K562 (cell line): ENCODE measurements around the gene COX6A2. TPM values are rescaled to one million over a fixed set of nuclear protein-coding genes. Genes with fewer than 3 reads are reported as not detected.

Experiments
- CBFA2T3 ChIP-seq: fragments of 450-650 bp; IDR thresholded peaks from 2 replicates; pipeline ENCODE4 v1.6.1; 2017
- CTBP1 ChIP-seq: fragments of 450-650 bp; IDR thresholded peaks from 2 replicates; pipeline ENCODE4 v1.6.1; 2016; ENCODE audit warnings: borderline replicate concordance
- CTCF ChIP-seq, 3 experiments: IDR thresholded peaks in 2 of 3; conservative IDR thresholded peaks in 1 of 3; 2 replicates each; pipeline ENCODE4 v1.5.1; 2011 to 2012; ENCODE audit warnings: low read length in 3 of 3, mild to moderate bottlenecking in 3 of 3, control low read depth in 2 of 3, improper control_type of control experiment in 1 of 3, inconsistent platforms in 1 of 3, low read depth in 1 of 3, mixed read lengths in 1 of 3, moderate library complexity in 1 of 3; ENCODE audit not compliant: insufficient read depth in 2 of 3
- CUX1 ChIP-seq: fragments of 200-800 bp; sonication (Bioruptor generic); IDR thresholded peaks from 2 replicates; pipeline ENCODE4 v1.6.1; 2016; ENCODE audit warnings: missing genetic modification characterization, missing compliant biosample characterization
- GABPA ChIP-seq: fragments of 200-800 bp; sonication (Bioruptor generic); conservative IDR thresholded peaks from 2 replicates; pipeline ENCODE4 v1.6.1; 2016; ENCODE audit warnings: low read depth, missing genetic modification characterization, missing compliant biosample characterization
- KDM4B ChIP-seq, 2 experiments: fragments of 450-650 bp in 1 of 2; sonication (generic) in 1 of 2; IDR thresholded peaks; 2 replicates each; pipeline ENCODE4 v1.6.1; 2016 to 2017; ENCODE audit warnings: borderline replicate concordance in 2 of 2, antibody characterized with exemption in 1 of 2, low read depth in 1 of 2, mild to moderate bottlenecking in 1 of 2
- NKRF ChIP-seq: fragments of 450-650 bp; IDR thresholded peaks from 2 replicates; pipeline ENCODE4 v1.6.1; 2016; ENCODE audit warnings: borderline replicate concordance
- NR2C2 ChIP-seq, 2 experiments: fragments of 200-800 bp in 1 of 2; sonication (Bioruptor generic) in 1 of 2; sonication (generic) in 1 of 2; formaldehyde crosslinking in 1 of 2; IDR thresholded peaks; 2 replicates each; pipeline versions ENCODE4 v1.6.1 to v1.8.0; 2016 to 2022; ENCODE audit warnings: mild to moderate bottlenecking in 1 of 2, missing compliant biosample characterization in 1 of 2, missing genetic modification characterization in 1 of 2, missing genetic modification reagents in 1 of 2
- PKNOX1 ChIP-seq: fragments of 450-650 bp; IDR thresholded peaks from 2 replicates; pipeline ENCODE4 v1.6.1; 2016
- PRDM10 ChIP-seq: fragments of 450-650 bp; IDR thresholded peaks from 2 replicates; pipeline ENCODE4 v1.6.1; 2018; ENCODE audit not compliant: partially characterized antibody
- USF1 ChIP-seq: sonication (generic); formaldehyde crosslinking; IDR thresholded peaks from 2 replicates; pipeline ENCODE4 v1.9.0; 2022; ENCODE audit warnings: mild to moderate bottlenecking, missing genetic modification reagents
- polyA plus RNA-seq, 8 experiments: library from polyadenylated mRNA; depleted of rRNA in 4 of 8; stranded (reverse) in 5 of 8; unstranded in 3 of 8; fragments of >200 nt; fragmentation: Nextera tagmentation in 2 of 8; fragmentation: Illumina TruSeq in 1 of 8; extraction: Ambion mirVana in 2 of 8; extraction: Trizol in 1 of 8; gene quantifications; 2 replicates each; pipeline versions ENCODE4 v1.2.1 to v1.2.3, GENCODE V29; 2011 to 2014; ENCODE audit warnings: inconsistent platforms in 1 of 8, missing spikeins in 1 of 8
- total RNA-seq, 7 experiments: library from RNA; depleted of rRNA in 6 of 7; stranded (reverse); fragments of >200 nt in 6 of 7; fragmentation: Illumina TruSeq in 2 of 7; extraction: Trizol in 2 of 7; gene quantifications; 2 replicates each; pipeline versions ENCODE4 v1.2.1 to v1.2.3, GENCODE V29; 2011 to 2021; ENCODE audit warnings: low replicate concordance in 1 of 7

Gene COX6A2
- total and polyA plus RNA-seq, 9 of the 15 experiments (the other 6 are each of a cell fraction or from before 2014, with no cell fraction given): not detected

- TF ChIP-seq PRDM10: no peak
- TF ChIP-seq PKNOX1: 0 out of 2 replicates have a peak, but pooled peaks have one; percentile 12
- peak; percentile 77 for TF ChIP-seq CTBP1
- TF ChIP-seq KDM4B (IDR thresholded peaks at IDR 0.05; ENCODE audit: borderline replicate concordance in 2 of 2, low read depth in 1 of 2): no peak
- TF ChIP-seq CUX1 (CRISPR knock-in tag): no peak
- no peak for TF ChIP-seq USF1 (CRISPR knock-in tag)
- peak; percentile 18 to 46 (median 31); a peak in 3 of 6 replicates for TF ChIP-seq CTCF (IDR thresholded peaks at IDR 0.05 in 2 of 3, conservative IDR thresholded peaks at IDR 0.05 in 1 of 3; ENCODE audit: insufficient read depth in 2 of 3, low read depth in 1 of 3, low read length in 3 of 3)
- no peak for TF ChIP-seq NR2C2 (CRISPR knock-in tag; IDR thresholded peaks at IDR 0.05)
- no peak for TF ChIP-seq NR2C2 (tag; IDR thresholded peaks at IDR 0.05)
- no peak for TF ChIP-seq NKRF
- TF ChIP-seq GABPA (tag): no peak
- TF ChIP-seq CBFA2T3: peak; percentile 46
Observed at GRCh38 chr16:31474173-31474714, 46.1 kb upstream of the COX6A2 start (continued).
